ENCODE measurements around the gene BORCS6. TPM values are rescaled to one million over a fixed set of nuclear protein-coding genes. Genes with fewer than 3 reads are reported as not detected.

The BORCS6 gene
- total RNA-seq, 1 donor: 3.8 TPM

GRCh38 chr17:8162233-8162996, 27.6 kb downstream of the BORCS6 start, which contains the start of gene VAMP2:
Gene VAMP2 (minus strand): TSS chr17:8162948. CDS start chr17:8162879, 69 bp downstream.
- DNase-seq (ENCODE audit: low read depth): peak; percentile 55

GRCh38 chr17:8161289-8162232, 28.4 kb downstream of the BORCS6 start:
- DNase-seq (ENCODE audit: low read depth): no peak
- peak overlapping the region; percentile 92 for H3K4me3 ChIP-seq (ENCODE audit: low read depth, low read length)
- TF ChIP-seq CTCF (IDR thresholded peaks at IDR 0.05; ENCODE audit: insufficient read depth, low read length): no peak

More at GRCh38 chr17:8162233-8162996, 27.6 kb downstream of the BORCS6 start, which contains the start of gene VAMP2:
- peak within 1 kb of the TSS; percentile 92 for H3K4me3 ChIP-seq (ENCODE audit: low read depth, low read length)
- TF ChIP-seq CTCF (IDR thresholded peaks at IDR 0.05; ENCODE audit: insufficient read depth, low read length): peak; percentile 8

- TF ChIP-seq CTCF (IDR thresholded peaks at IDR 0.05; ENCODE audit: insufficient read depth, low read length): no peak
- peak overlapping the region; percentile 7 for H3K4me3 ChIP-seq (ENCODE audit: low read depth, low read length)
- DNase-seq (ENCODE audit: low read depth): no peak
These were observed 29.2 kb downstream of the BORCS6 start for GRCh38 chr17:8160741-8161221.

GRCh38 chr17:8160224-8160577, 29.8 kb downstream of the BORCS6 start:
- TF ChIP-seq CTCF (IDR thresholded peaks at IDR 0.05; ENCODE audit: insufficient read depth, low read length): no peak
- no peak for DNase-seq (ENCODE audit: low read depth)
- H3K4me3 ChIP-seq (ENCODE audit: low read depth, low read length): no peak overlapping the region

- TF ChIP-seq CTCF (IDR thresholded peaks at IDR 0.05; ENCODE audit: insufficient read depth, low read length): no peak
- DNase-seq (ENCODE audit: low read depth): no peak
- no peak overlapping the region for H3K4me3 ChIP-seq (ENCODE audit: low read depth, low read length)
These were observed 30.3 kb downstream of the BORCS6 start for GRCh38 chr17:8159459-8160223.

- no peak for TF ChIP-seq CTCF (IDR thresholded peaks at IDR 0.05; ENCODE audit: insufficient read depth, low read length)
- DNase-seq (ENCODE audit: low read depth): no peak
- no peak overlapping the region for H3K4me3 ChIP-seq (ENCODE audit: low read depth, low read length)
These were observed 31.0 kb downstream of the BORCS6 start for GRCh38 chr17:8159032-8159400.
